Measurements from ENCODE around the gene SULF2.
A peak's percentile ranks its signal among the peaks of the same experiment; 100 is the strongest.

Gene SULF2

GRCh38 chr20:47684306-47685080 is 100.8 kb downstream of the SULF2 start:
- no peak for DNase-seq (ENCODE audit: low spot score)

DNA sequence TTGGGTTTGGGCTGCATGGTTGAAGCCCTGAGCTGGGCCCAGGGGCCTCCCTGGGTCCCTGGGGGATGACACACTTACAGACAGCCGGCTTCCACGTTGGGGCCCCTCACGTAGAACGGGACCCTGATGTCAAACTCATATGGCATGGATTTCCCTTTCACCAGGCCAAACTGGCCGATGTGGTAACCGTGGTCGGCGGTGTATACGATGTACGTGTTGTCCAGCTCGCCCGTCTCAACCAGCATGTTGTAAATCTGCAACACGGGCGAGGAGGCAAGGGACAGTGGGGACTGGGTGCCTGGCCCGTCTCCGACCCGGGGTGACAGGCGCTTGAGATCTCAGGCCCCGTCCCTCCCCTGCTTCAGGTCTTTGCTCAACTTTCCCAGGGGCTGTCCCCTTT is 102.4 kb downstream of the SULF2 start:
- DNase-seq (ENCODE audit: low spot score), result no peak

DNA sequence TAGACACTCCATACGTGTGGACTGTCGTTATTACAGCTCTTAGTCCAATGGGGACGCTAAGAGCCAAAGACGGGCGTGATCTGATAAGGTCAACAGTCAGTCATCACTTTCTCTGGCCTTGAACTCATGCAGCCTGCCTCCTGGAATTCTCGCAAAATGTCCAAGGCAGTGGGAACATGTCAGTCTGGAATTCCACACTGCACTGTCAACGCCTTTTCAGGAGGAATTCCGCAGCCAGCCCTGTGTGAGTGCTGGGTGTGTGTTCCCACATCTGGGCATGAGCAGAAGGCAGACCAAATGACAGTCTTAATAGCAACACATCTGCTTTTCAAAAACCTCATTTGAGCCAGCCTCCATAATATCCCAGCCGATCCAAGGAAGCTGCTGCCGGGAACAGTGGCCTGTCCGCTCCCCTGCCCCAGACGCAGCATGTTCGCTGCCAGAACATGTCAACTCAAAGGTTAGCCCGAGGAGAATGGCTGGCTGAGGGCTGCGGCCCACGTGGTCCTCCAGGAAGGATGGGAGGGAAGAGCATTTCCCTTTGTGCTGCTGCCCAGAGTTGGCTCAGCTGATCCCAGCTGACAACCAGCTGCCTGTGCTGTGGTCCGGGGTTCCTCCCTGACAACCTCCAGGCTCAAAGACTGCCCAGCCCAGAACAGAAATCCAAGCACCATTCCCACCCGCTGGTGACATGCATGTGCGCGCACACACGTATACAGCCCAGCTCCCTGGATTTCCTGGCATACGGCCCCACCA is 103.1 kb downstream of the SULF2 start:
- DNase-seq (ENCODE audit: low spot score), result no peak

GRCh38 chr20:47680804-47681529 is 104.3 kb downstream of the SULF2 start:
- no peak for DNase-seq (ENCODE audit: low spot score)

- DNase-seq (ENCODE audit: low spot score), result no peak
Measured at GRCh38 chr20:47679462-47679861, 105.8 kb downstream of the SULF2 start.

- no peak for DNase-seq (ENCODE audit: low spot score)
Measured at GRCh38 chr20:47678536-47678935, 106.7 kb downstream of the SULF2 start.

DNA sequence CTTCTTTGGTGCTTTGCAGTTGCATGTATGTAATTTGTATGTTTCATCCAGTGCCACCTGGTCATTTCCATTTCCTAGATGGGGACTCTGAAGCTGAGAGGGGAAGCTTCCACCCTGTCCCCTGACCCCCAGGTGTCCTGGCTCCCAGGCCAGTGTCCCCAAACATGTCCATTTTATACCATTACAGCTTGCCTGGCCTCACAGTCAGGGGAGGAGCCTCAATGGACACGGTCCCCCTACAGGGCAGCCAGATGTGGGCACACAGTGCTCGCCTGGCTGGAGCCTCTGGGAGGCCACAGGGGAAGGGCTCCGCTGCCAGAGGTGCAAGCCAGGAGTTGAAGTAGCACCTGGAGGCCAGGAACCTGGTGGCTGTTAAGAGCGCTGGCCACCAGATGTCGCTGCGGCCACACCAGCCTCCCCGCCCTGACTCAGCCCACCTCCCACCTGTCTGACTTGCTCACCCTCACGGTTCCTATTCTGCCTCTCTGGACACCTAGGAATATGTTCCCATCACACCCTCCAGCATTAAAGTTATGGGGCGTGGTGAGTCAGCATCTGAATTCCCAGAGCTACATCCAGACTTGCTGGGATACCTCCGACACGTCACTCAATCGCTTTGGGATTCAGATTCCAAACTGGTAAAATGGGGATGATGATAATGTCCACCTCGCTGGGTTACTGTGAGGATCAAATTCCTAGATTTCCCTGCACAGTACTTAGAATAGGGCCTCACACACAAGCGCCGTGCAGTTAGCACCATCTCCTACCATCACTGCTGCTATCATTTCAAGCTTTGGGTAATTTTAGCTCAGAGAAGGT is 107.4 kb downstream of the SULF2 start:
- peak; percentile 50 for DNase-seq (ENCODE audit: low spot score)

- no peak for DNase-seq (ENCODE audit: low spot score)
Measured at GRCh38 chr20:47676912-47677634, 108.2 kb downstream of the SULF2 start.

GRCh38 chr20:47676219-47676721 is 109.0 kb downstream of the SULF2 start:
- no peak for DNase-seq (ENCODE audit: low spot score)

DNA sequence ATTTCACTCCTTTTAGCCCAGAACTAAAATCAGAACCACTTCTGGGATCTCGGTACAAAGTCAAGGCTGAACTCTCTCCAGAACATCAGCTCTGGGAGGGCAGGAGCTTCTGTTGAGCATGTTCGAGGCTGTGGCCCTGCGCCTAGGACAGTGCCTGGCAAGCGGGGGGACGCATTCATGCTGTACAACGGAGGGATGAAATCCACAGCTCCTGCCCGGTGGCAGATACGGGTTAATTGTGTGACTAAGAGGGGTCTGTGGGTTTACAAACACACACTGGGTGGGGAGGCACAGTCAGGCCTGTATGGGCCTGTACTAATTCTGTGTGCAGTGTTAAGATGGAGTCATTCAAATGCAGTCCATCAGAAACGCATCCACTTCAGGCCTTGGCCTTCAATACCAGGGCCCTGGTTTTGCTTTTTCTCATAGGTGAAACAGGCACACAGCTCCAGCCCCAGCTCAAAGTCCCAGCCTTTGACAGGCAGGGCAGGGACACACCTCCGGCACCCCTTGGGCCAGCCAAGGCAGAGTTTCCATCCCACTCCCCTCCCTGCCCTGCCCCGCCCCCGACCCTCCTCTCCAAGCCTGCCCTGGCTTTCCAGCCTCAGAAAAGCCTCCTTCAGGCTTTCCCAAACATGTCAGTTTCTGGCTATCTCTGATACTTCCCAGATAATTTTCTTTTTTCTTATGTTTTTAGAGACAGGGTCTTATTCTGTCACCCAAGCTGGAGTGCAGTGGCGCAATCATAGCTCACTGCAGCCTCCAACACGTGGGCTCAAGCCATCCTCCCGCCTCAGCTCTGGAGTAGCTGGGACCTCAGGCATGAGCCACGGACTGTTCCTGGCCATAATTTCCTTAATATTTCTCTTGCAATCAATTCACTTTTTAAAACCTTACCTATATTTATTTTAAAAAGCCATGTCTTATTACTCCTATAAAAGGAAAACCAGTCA is 109.8 kb downstream of the SULF2 start:
- DNase-seq (ENCODE audit: low spot score), result no peak

DNA sequence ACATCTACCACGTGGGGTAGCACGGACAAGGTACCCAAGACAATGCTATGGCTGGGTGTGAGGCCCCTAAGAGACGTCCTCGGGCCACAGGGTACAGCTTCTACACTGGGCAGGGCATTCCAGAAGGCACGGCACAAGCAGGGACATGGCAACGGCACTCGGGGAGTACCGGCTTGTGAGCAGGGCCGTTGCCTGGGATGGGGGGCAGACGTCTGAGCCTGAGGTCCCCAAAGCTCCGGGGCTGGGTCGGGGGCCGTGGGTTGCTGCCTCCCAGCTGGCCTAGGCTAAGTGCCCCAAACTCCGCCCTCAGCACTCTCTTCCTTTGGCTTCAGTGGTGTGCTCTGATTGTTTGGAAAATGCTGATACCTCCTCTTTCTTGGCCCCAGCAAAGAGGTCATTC is 110.6 kb downstream of the SULF2 start:
- no peak for DNase-seq (ENCODE audit: low spot score)

- DNase-seq (ENCODE audit: low spot score), result no peak
Measured at GRCh38 chr20:47674145-47674544, 111.1 kb downstream of the SULF2 start.

DNA sequence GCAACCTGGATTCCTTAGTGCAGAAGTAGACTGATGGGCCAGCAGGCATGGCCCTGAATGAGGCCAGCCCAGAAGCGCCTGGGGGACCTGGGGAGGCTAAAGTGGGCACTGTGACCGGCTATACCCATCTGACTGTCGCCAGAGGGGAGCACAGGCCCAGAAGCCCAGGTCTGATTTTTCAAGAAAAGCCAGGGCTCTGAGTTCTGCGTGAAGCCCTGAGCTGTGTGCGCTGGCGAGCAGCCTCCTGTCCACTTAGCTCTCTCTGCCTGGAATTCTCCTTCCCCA is 111.7 kb downstream of the SULF2 start:
- no peak for DNase-seq (ENCODE audit: low spot score)

- no peak for DNase-seq (ENCODE audit: low spot score)
Measured at GRCh38 chr20:47672886-47673670, 112.2 kb downstream of the SULF2 start.

DNA sequence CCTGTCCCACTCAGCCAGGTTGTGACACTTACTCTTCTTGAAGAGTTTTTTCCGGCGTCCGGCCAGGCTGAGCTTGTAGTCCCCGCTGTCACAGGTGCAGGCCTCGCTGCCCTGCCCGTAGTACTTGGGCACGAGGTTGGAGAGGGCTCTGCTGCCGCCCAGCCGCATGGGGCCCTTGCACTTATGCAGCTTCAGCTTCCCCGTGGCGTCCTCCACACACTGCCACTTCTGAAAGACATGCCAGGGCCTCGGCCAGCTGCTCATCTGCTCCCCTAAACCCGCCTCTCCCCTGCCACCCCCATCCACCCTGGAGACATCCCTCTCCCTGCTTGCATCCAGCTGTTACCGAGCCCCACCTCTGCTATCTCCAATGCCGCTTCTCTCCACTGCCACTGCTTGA is 113.1 kb downstream of the SULF2 start:
- DNase-seq (ENCODE audit: low spot score), result no peak

DNA sequence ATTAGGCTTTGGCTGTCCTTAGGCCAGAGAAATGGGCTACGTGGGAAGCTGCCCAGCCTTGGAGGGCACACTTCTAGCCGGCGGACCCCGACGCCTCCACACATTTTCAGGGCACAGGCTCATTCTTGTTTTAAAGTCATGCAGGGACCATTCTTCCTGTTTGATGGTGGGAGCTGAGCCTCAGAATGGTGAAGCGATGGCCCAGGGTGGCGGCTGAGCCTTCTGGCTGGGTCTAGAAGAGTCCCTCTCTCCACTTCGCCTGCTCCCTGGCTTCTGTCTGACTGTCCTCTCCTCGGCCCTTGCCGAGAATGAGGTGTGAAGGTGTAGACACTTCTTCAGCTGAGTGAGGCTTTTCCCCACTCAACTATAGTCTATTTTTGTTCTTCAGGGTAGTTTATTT is 114.4 kb downstream of the SULF2 start:
- no peak for DNase-seq (ENCODE audit: low spot score)

- DNase-seq (ENCODE audit: low spot score), result no peak
Measured at GRCh38 chr20:47669927-47670890, 115.1 kb downstream of the SULF2 start.

GRCh38 chr20:47669489-47669888 is 115.8 kb downstream of the SULF2 start:
- DNase-seq (ENCODE audit: low spot score), result no peak

Data from AG08396 (cell line).